OCI-LY1 (cell line): ENCODE measurements around the gene H1-8.

ENCODE experiments used
- H2AFZ ChIP-seq: fragments of 200-600 bp; sonication (generic), shearing (Covaris generic); 2 replicates; pipeline ENCODE4 v1.6.0; 2014; ENCODE audit warnings: antibody characterized with exemption, mild to moderate bottlenecking, low read length
- H3F3A ChIP-seq: fragments of 200-600 bp; sonication (generic), shearing (Covaris generic); 2 replicates; pipeline ENCODE4 v1.6.0; 2014; ENCODE audit warnings: mild to moderate bottlenecking, antibody characterized with exemption, low read length, moderate library complexity; ENCODE audit not compliant: insufficient read depth
- H3K27ac ChIP-seq: fragments of 200-600 bp; sonication (generic); 2 replicates; pipeline ENCODE4 v1.5.1; 2014; ENCODE audit warnings: low read length, mixed run types, mild to moderate bottlenecking, low read depth; ENCODE audit not compliant: poor library complexity, severe bottlenecking
- H3K27me3 ChIP-seq: fragments of 200-600 bp; sonication (generic); 2 replicates; pipeline ENCODE4 v1.6.0; 2014; ENCODE audit warnings: antibody characterized with exemption, mild to moderate bottlenecking, low read length, moderate library complexity; ENCODE audit not compliant: insufficient read depth
- H3K36me3 ChIP-seq: fragments of 200-600 bp; sonication (generic); 2 replicates; pipeline ENCODE4 v1.6.1; 2014; ENCODE audit warnings: mild to moderate bottlenecking, antibody characterized with exemption, low read length, moderate library complexity, mixed read lengths; ENCODE audit not compliant: insufficient read depth
- H3K4me1 ChIP-seq: fragments of 200-600 bp; sonication (generic); 2 replicates; pipeline ENCODE4 v1.5.1; 2014; ENCODE audit warnings: mild to moderate bottlenecking, low read length, moderate library complexity; ENCODE audit not compliant: insufficient read depth, severe bottlenecking
- H3K4me2 ChIP-seq: fragments of 200-600 bp; sonication (generic), shearing (Covaris generic); 2 replicates; pipeline ENCODE4 v1.6.1; 2014; ENCODE audit warnings: low read length
- H3K4me3 ChIP-seq: fragments of 200-600 bp; sonication (generic); 2 replicates; pipeline ENCODE4 v1.5.1; 2014; ENCODE audit warnings: low read length, low read depth, mild to moderate bottlenecking, mixed read lengths; ENCODE audit not compliant: poor library complexity, severe bottlenecking
- H3K79me2 ChIP-seq: fragments of 200-600 bp; shearing (Covaris generic); 2 replicates; pipeline ENCODE4 v1.6.1; 2016; ENCODE audit warnings: mixed run types, low read length, mixed read lengths; ENCODE audit not compliant: insufficient read depth
- H3K9ac ChIP-seq: fragments of 200-600 bp; sonication (generic), shearing (Covaris generic); 2 replicates; pipeline ENCODE4 v1.6.1; 2014; ENCODE audit warnings: mild to moderate bottlenecking, low read length, mixed read lengths
- H3K9me2 ChIP-seq: fragments of 200-600 bp; sonication (generic), shearing (Covaris generic); 2 replicates; pipeline ENCODE4 v1.6.1; 2014; ENCODE audit warnings: low read depth, mild to moderate bottlenecking, low read length, mixed read lengths
- H3K9me3 ChIP-seq: fragments of 200-600 bp; shearing (Covaris generic); 2 replicates; pipeline ENCODE4 v1.6.1; 2014; ENCODE audit warnings: low read length, mixed read lengths
- H4K20me1 ChIP-seq: fragments of 200-600 bp; sonication (generic), shearing (Covaris generic); 2 replicates; pipeline ENCODE4 v1.6.0; 2016; ENCODE audit warnings: mild to moderate bottlenecking, low read length; ENCODE audit not compliant: insufficient read depth
- EZH2 ChIP-seq: fragments of 200-600 bp; sonication (generic), shearing (Covaris generic); IDR thresholded peaks from 2 replicates; pipeline ENCODE4 v1.8.0; 2017; ENCODE audit warnings: borderline replicate concordance, mixed run types, mild to moderate bottlenecking, antibody characterized with exemption, low read length, moderate library complexity, mixed read lengths
- TF ChIP-seq, protein P1 (sequence below): fragments of 200-600 bp; sonication (generic), shearing (Covaris generic); IDR thresholded peaks from 2 replicates; pipeline ENCODE4 v1.5.1; 2017; ENCODE audit warnings: mild to moderate bottlenecking, antibody characterized with exemption, low read length, moderate library complexity, mixed read lengths

H1-8 gene

DNA sequence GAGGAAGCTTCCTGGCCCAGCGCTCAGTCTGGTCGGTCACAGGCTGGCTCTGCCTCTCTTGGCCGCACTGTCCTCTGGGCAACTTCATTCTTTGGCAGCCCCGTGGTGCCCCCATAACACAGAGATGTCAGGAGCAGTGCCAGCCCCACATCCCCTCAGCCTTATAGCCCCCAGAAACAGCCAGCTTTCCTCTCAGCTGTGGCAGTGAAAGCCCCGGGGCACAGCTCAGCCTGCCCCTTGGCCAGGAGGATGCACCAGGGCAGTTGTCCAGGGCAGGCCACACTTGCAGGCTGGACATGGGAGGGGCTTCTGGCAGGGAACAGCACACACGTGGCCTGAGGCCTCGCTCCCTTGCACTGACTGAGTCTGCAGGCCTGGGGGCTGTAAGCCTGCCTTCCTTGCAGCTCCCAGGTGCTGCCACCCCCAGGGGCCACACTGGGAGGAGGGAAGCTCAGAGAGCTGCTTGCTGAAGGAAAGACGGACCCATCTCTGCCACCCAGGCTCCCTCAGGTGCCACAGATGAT, 24.9 kb upstream of the H1-8 start:
- no peak overlapping the region for H2AFZ ChIP-seq
- H4K20me1 ChIP-seq = no peaks in the 10 kb centered on the region
- H3K79me2 ChIP-seq = no peaks in the 10 kb centered on the region
- H3F3A ChIP-seq = no peaks in the 10 kb centered on the region
- no peak overlapping the region for H3K4me3 ChIP-seq
- H3K9ac ChIP-seq = no peak overlapping the region
- H3K4me1 ChIP-seq = no peaks in the 10 kb centered on the region
- H3K4me2 ChIP-seq = no peak overlapping the region
- no peaks in the 10 kb centered on the region for H3K36me3 ChIP-seq
- H3K9me3 ChIP-seq = no peaks in the 10 kb centered on the region
- no peaks in the 10 kb centered on the region for H3K9me2 ChIP-seq
- H3K27ac ChIP-seq = no peak overlapping the region
- H3K27me3 ChIP-seq = no peaks in the 10 kb centered on the region
- no peak for TF ChIP-seq EZH2
- TF ChIP-seq, protein P1, sequence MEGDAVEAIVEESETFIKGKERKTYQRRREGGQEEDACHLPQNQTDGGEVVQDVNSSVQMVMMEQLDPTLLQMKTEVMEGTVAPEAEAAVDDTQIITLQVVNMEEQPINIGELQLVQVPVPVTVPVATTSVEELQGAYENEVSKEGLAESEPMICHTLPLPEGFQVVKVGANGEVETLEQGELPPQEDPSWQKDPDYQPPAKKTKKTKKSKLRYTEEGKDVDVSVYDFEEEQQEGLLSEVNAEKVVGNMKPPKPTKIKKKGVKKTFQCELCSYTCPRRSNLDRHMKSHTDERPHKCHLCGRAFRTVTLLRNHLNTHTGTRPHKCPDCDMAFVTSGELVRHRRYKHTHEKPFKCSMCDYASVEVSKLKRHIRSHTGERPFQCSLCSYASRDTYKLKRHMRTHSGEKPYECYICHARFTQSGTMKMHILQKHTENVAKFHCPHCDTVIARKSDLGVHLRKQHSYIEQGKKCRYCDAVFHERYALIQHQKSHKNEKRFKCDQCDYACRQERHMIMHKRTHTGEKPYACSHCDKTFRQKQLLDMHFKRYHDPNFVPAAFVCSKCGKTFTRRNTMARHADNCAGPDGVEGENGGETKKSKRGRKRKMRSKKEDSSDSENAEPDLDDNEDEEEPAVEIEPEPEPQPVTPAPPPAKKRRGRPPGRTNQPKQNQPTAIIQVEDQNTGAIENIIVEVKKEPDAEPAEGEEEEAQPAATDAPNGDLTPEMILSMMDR = no peak

GRCh38 chr3:129518581-129518980, 24.4 kb upstream of the H1-8 start:
- Histone ChIP-seq H3F3A (no peaks in the 10 kb centered on the region), H4K20me1 (no peaks in the 10 kb centered on the region), H3K27me3 (no peaks in the 10 kb centered on the region), H3K79me2 (no peaks in the 10 kb centered on the region), H2AFZ (no peak overlapping the region), H3K9me3 (no peaks in the 10 kb centered on the region), H3K36me3 (no peaks in the 10 kb centered on the region), H3K4me1 (no peaks in the 10 kb centered on the region), H3K9me2 (no peaks in the 10 kb centered on the region), H3K27ac (no peak overlapping the region), H3K4me2 (no peak overlapping the region), H3K9ac (no peak overlapping the region), H3K4me3 (no peak overlapping the region)
- TF ChIP-seq, protein P1 = no peak
- no peak for TF ChIP-seq EZH2

DNA sequence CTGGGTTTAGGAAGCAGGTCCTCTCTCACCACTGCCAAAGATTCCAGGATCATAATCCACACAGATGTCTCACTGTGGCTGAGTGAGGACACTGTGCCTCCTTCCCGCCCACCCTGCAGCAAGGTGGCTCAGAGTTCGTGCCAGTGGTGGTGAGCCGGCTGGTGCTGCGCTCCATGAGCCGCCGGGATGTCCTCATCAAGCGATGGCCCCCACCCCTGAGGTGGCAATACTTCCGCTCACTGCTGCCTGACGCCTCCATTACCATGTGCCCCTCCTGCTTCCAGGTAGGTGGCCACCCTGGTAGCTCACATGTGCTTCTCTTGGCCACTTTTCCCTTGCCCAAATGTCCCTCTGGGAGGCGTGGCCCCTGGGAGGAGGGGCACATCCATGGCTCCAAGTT, 23.5 kb upstream of the H1-8 start:
- Histone ChIP-seq H3K9me3 (no peaks in the 10 kb centered on the region), H3K36me3 (no peaks in the 10 kb centered on the region), H4K20me1 (no peaks in the 10 kb centered on the region), H3K4me2 (no peak overlapping the region), H3K27ac (no peak overlapping the region), H3K4me1 (no peaks in the 10 kb centered on the region), H3K79me2 (no peaks in the 10 kb centered on the region), H3K9me2 (no peaks in the 10 kb centered on the region), H3K9ac (no peak overlapping the region), H3F3A (no peaks in the 10 kb centered on the region), H3K27me3 (no peaks in the 10 kb centered on the region), H3K4me3 (no peak overlapping the region), H2AFZ (no peak overlapping the region)
- TF ChIP-seq EZH2 = no peak
- TF ChIP-seq, protein P1 = no peak
